ENCODE results near the gene DSP. TPM values are rescaled to one million over a fixed set of nuclear protein-coding genes. Genes with fewer than 3 reads are reported as not detected.

DSP gene
- total and polyA plus RNA-seq, 4 experiments from 2014 or later = not detected

- no peaks in the 10 kb centered on the region for H3K9me3 Mint-ChIP-seq
- H3K27me3 Mint-ChIP-seq = peaks cover 7 to 9% of the 10 kb centered on the region in 2 donors
- intact Hi-C loops (cut with micrococcal nuclease) = no loop called here
- Histone ChIP-seq H3K27me3 (ENCODE audit: insufficient read depth, low read length) (no peaks in the 10 kb centered on the region), H3K4me1 (ENCODE audit: insufficient read depth, low read length) (no peaks in the 10 kb centered on the region), H3K4me3 (ENCODE audit: low read length in 2 of 2) (no peak overlapping the region), H3K36me3 (ENCODE audit: insufficient read depth, low read length) (no peaks in the 10 kb centered on the region), H3K9me3 (ENCODE audit: control insufficient read depth in 1 of 2, low read length in 2 of 2) (no peaks in the 10 kb centered on the region), H3K27ac (ENCODE audit: low read depth, low read length) (no peak overlapping the region)
- ChIA-PET POLR2A (ENCODE audit: partially characterized antibody) (no interaction called here), CTCF (ENCODE audit: partially characterized antibody) (no interaction called here)
- no peak overlapping the region for H3K4me3 Mint-ChIP-seq
- H3K36me3 Mint-ChIP-seq = no peaks in the 10 kb centered on the region
- no peak overlapping the region for H3K27ac Mint-ChIP-seq
- H3K4me1 Mint-ChIP-seq = no peaks in the 10 kb centered on the region
- DNase-seq = no peak
Observed at GRCh38 chr6:7632501-7633290, 91.2 kb downstream of the DSP start.

GRCh38 chr6:7633361-7633760 lies 91.9 kb downstream of the DSP start:
- Mint-ChIP-seq H3K36me3 (no peaks in the 10 kb centered on the region), H3K27ac (no peak overlapping the region), H3K4me3 (no peak overlapping the region), H3K9me3 (no peaks in the 10 kb centered on the region), H3K27me3 (peaks cover 5 to 9% of the 10 kb centered on the region in 2 donors), H3K4me1 (no peaks in the 10 kb centered on the region)
- intact Hi-C loops (cut with micrococcal nuclease) = no loop called here
- H3K36me3 ChIP-seq (ENCODE audit: insufficient read depth, low read length) = no peaks in the 10 kb centered on the region
- CTCF ChIA-PET (ENCODE audit: partially characterized antibody) = no interaction called here
- POLR2A ChIA-PET (ENCODE audit: partially characterized antibody) = no interaction called here
- H3K27me3 ChIP-seq (ENCODE audit: insufficient read depth, low read length) = no peaks in the 10 kb centered on the region
- H3K9me3 ChIP-seq (ENCODE audit: control insufficient read depth in 1 of 2, low read length in 2 of 2) = no peaks in the 10 kb centered on the region
- no peak for DNase-seq
- no peaks in the 10 kb centered on the region for H3K4me1 ChIP-seq (ENCODE audit: insufficient read depth, low read length)
- no peak overlapping the region for H3K4me3 ChIP-seq (ENCODE audit: low read length in 2 of 2)
- no peak overlapping the region for H3K27ac ChIP-seq (ENCODE audit: low read depth, low read length)

- no peak overlapping the region for H3K4me3 Mint-ChIP-seq
- H3K4me1 Mint-ChIP-seq = no peaks in the 10 kb centered on the region
- H3K36me3 Mint-ChIP-seq = no peaks in the 10 kb centered on the region
- intact Hi-C loops (cut with micrococcal nuclease) = no loop called here
- Histone ChIP-seq H3K4me3 (ENCODE audit: low read length in 2 of 2) (no peak overlapping the region), H3K27ac (ENCODE audit: low read depth, low read length) (no peak overlapping the region), H3K4me1 (ENCODE audit: insufficient read depth, low read length) (no peaks in the 10 kb centered on the region), H3K36me3 (ENCODE audit: insufficient read depth, low read length) (no peaks in the 10 kb centered on the region), H3K9me3 (ENCODE audit: control insufficient read depth in 1 of 2, low read length in 2 of 2) (no peaks in the 10 kb centered on the region), H3K27me3 (ENCODE audit: insufficient read depth, low read length) (no peaks in the 10 kb centered on the region)
- ChIA-PET POLR2A (ENCODE audit: partially characterized antibody) (no interaction called here), CTCF (ENCODE audit: partially characterized antibody) (no interaction called here)
- no peak overlapping the region for H3K27ac Mint-ChIP-seq
- H3K27me3 Mint-ChIP-seq = peaks cover 2 to 4% of the 10 kb centered on the region in 2 donors
- DNase-seq = no peak
- no peaks in the 10 kb centered on the region for H3K9me3 Mint-ChIP-seq
Observed at GRCh38 chr6:7636151-7636550, 94.7 kb downstream of the DSP start.

Other genes with a start within 250 kb of the DSP start
- gene SSR1, start 228.5 kb upstream of the DSP start, total RNA-seq = 100 to 1,000 TPM; 150 to 158 TPM
- gene SSR1, start 228.5 kb upstream of the DSP start, polyA plus RNA-seq = 100 to 1,000 TPM; 177 to 232 TPM
- under 1 TPM; 0.17 to 0.33 TPM for gene CAGE1, start 151.9 kb upstream of the DSP start, total RNA-seq
- gene CAGE1, start 151.9 kb upstream of the DSP start, polyA plus RNA-seq = under 1 TPM in 1 of 2 donors, not detected in 1; 0.05 TPM
- 10 to 100 TPM; 22.4 to 26.1 TPM for gene RIOK1, start 151.9 kb upstream of the DSP start, total RNA-seq
- 10 to 100 TPM; 19.1 to 23.2 TPM for gene RIOK1, start 151.9 kb upstream of the DSP start, polyA plus RNA-seq
- 10 to 100 TPM; 24.0 to 24.4 TPM for gene SNRNP48, start 48.5 kb downstream of the DSP start, total RNA-seq
- gene SNRNP48, start 48.5 kb downstream of the DSP start, polyA plus RNA-seq = 10 to 100 TPM in 1 of 2 donors, 1 to 10 TPM in 1; 5.4 to 11.1 TPM
- gene BMP6, start 184.4 kb downstream of the DSP start, total RNA-seq = not detected
- gene BMP6, start 184.4 kb downstream of the DSP start, polyA plus RNA-seq = under 1 TPM in 1 of 2 donors, not detected in 1; 0.06 TPM

Data from CD4-positive, alpha-beta memory T cell (primary cell).